HG03064 (cell line): ENCODE data around the gene POLR2C.

Experiments used
- ATAC-seq: cut with Tn5 transposase; IDR thresholded peaks from one replicate; pipeline ENCODE4 v1.9.1; 2021; ENCODE audit warnings: low read depth; ENCODE audit not compliant: unreplicated experiment

The POLR2C gene

DNA sequence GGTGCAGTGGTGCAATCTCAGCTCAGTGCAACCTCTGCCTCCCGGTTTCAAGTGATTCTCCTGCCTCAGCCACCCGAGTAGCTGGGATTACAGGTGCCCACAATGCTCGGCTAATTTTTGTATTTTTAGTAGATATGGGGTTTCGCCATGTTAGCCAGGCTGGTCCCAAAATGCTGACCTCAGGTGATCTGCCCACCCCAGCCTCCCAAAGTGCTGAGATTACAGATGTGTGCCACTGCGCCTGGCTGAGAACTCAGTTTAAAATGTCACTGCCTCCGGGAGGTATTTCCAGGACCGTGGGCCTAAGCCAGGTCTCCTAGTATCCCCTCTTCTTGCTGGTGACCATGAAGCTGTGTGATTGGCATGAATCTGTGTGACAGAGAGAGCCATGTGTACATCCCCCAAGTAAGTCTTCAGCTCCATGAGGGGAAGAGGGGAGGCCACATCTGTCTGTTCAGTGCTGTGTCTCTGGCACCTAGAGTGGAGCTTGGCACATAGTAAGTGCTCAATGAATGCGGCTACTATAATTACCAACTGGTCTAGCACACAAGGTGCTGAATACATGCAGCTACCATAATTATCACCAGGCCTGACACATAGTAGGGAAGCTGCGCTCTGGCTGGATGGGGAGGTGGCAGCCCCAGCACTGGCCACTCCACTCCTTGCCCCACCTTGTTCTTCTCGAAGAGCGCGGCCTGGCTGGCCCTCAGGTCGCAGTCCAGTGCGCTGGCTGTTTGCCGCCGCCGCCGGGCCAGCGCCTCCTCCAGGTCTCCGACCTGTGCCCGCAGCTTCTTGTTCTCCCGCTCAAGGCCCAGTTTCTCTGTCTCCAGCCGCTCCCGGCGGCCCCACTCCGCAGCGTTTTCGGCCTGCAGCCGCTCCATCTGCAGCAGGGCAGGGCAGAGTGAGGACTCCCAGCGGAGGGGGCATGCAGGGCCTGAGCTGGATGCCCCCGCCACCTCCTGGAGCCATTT, 55.2 kb downstream of the POLR2C start:
- no peak for ATAC-seq

DNA sequence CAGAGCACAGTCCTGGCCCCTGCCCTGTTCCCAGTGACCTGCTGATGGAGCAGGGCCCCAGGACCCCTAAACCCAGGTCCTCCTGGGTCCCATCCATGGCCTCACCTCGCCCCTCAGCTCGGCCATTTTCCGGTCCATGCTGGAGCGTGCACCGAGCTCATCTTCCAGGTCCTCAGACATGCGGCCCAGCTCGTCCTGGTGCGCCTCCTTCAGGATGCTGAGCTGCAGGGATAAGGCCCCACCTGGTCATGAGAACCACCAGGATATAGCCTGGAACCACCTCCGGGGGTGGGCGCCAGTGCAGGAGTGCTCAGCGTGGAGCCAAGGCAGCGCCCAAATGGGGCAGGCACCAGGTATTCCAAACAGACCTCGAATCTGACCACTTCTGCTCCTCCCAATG, 56.0 kb downstream of the POLR2C start:
- no peak for ATAC-seq

- ATAC-seq, result no peak
These were observed 56.4 kb downstream of the POLR2C start for GRCh38 chr16:57518922-57519321.

DNA sequence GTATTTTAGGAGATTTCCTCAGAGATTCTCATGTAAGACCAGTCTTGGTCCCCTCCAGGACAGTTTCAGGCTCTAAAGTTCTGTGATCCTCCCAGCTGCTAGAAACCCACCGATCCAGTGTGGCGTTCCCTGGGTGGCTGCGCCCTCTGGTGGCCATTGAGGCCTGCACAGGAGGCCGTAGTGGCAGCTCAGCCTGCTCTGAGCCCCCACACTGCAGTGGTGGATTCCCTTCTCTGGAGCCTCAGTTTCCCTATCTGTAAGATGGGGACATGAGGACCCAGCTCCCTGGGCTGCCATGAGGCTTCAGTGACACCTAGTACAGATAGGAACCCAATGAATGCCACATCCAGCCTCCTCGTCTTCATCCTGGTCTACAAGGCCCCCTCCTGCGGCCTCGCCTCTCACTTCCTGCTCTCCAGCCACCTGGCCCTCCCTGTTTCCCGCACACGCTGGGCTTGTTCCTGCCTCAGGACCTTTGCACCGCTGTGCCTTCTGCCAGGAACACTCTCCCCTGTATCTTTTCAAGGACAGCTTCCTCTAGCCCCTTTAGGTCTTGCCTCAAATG, 57.4 kb downstream of the POLR2C start:
- no peak for ATAC-seq
